Lung (tissue), 12 donors: ENCODE data around the gene DPM3. TPM values are rescaled to one million over a fixed set of nuclear protein-coding genes. Genes with fewer than 3 reads are reported as not detected.

Experiments
- ATAC-seq: fragments of 200-7000 bp; cut with Tn5 transposase; one replicate; pipeline ENCODE4 v1.9.1; 2020; ENCODE audit warnings: moderate number of reproducible peaks; ENCODE audit not compliant: insufficient read depth, low FRiP score
- DNase-seq, 3 donors: peaks; one replicate each; pipeline ENCODE4 v3.0.0-alpha.2; 2013 to 2017
- H3K27ac ChIP-seq, 2 donors: one replicate each; pipeline ENCODE4 v1.5.1; 2013; ENCODE audit warnings: mild to moderate bottlenecking in 2 of 2, moderate library complexity in 2 of 2, control low read depth in 1 of 2, inconsistent platforms in 1 of 2, low read depth in 1 of 2, low read length in 1 of 2
- H3K27me3 ChIP-seq, 3 donors: one replicate each; pipeline ENCODE4 v1.5.1; 2013; ENCODE audit warnings: low read length in 2 of 3; ENCODE audit not compliant: control insufficient read depth in 3 of 3, insufficient read depth in 3 of 3
- H3K36me3 ChIP-seq, 4 donors: one replicate each; pipeline ENCODE4 v1.5.1; 2013; ENCODE audit warnings: low read length in 4 of 4, mild to moderate bottlenecking in 1 of 4, moderate library complexity in 1 of 4; ENCODE audit not compliant: control insufficient read depth in 4 of 4, insufficient read depth in 4 of 4
- H3K4me1 ChIP-seq, 5 donors: one replicate each; pipeline ENCODE4 v1.5.1; 2013; ENCODE audit warnings: low read length in 5 of 5, mild to moderate bottlenecking in 2 of 5, moderate library complexity in 1 of 5; ENCODE audit not compliant: control insufficient read depth in 5 of 5, insufficient read depth in 5 of 5
- H3K4me3 ChIP-seq: one replicate; pipeline ENCODE4 v1.5.1; 2013; ENCODE audit warnings: mild to moderate bottlenecking, control low read depth, moderate library complexity
- H3K9ac ChIP-seq, 2 donors: one replicate each; pipeline ENCODE4 v1.5.1; 2013; ENCODE audit warnings: low read length in 2 of 2, control low read depth in 1 of 2; ENCODE audit not compliant: insufficient read depth in 1 of 2
- H3K9me3 ChIP-seq, 4 donors: one replicate each; pipeline ENCODE4 v1.5.1; 2013; ENCODE audit warnings: low read length in 3 of 4, mild to moderate bottlenecking in 1 of 4, moderate library complexity in 1 of 4; ENCODE audit not compliant: control insufficient read depth in 4 of 4, insufficient read depth in 3 of 4
- CTCF ChIP-seq: IDR thresholded peaks from 2 replicates; pipeline ENCODE4 v1.5.1; 2012; ENCODE audit warnings: mild to moderate bottlenecking; ENCODE audit errors: control extremely low read depth, extremely low read depth
- WGBS, 2 donors: extraction: QIAGEN DNeasy Blood & Tissue Kit; methylation state at CpG; one replicate each; pipeline ENCODE4 v1.1.7; 2013; 5-methylcytosine and 5-hydroxymethylcytosine counted together
- polyA plus RNA-seq, 2 donors: library from polyadenylated mRNA; stranded (reverse); fragments of 200-250 nt; gene quantifications; one replicate each; pipeline ENCODE4 v1.2.1, GENCODE V29; 2013
- total RNA-seq, 2 donors: library from RNA; depleted of rRNA in 1 of 2; stranded (reverse); fragments of >200 nt in 1 of 2; gene quantifications; one replicate each; pipeline ENCODE4 v1.2.1, GENCODE V29; 2014 to 2021
- donor health status: control.
- donor health status: control.
- donor health status: Bipolar disorder and iron deficiency.
- donor health status: healthy.
- donor health status: DM: yes; HTN: yes; CAD: no.

The DPM3 gene
- total and polyA plus RNA-seq, 4 donors, result 33.7 to 491 (median 133) TPM

- H3K9me3 ChIP-seq, result peaks cover 0 to 2% (median 0%) of the 10 kb centered on the region in 4 donors
- DNase-seq (peak; percentile 62 to 77 (median 71)), ATAC-seq (peak; percentile 43)
- peaks cover 0 to 32% (median 29%) of the 10 kb centered on the region in 3 donors for H3K27me3 ChIP-seq
- H3K4me1 ChIP-seq, result peaks cover 0 to 48% (median 22%) of the 10 kb centered on the region in 5 donors
- peak overlapping the region in 1 of 2 donors; percentile 5 for H3K9ac ChIP-seq
- WGBS, 2 donors, result 5 to 11% methylated on average over 27 to 32 of the region's 32 CpGs
- peak overlapping the region; percentile 36 to 93 for H3K27ac ChIP-seq
- no peak for TF ChIP-seq CTCF
- peaks cover 0 to 5% (median 0%) of the 10 kb centered on the region in 4 donors for H3K36me3 ChIP-seq
- H3K4me3 ChIP-seq, result peak overlapping the region; percentile 29
These were observed 13.7 kb downstream of the DPM3 start for GRCh38 chr1:155126556-155127104.

GRCh38 chr1:155125946-155126555, 14.3 kb downstream of the DPM3 start:
- H3K4me3 ChIP-seq, result peak overlapping the region; percentile 16
- no peak overlapping the region for H3K9ac ChIP-seq
- peak; percentile 46 to 59 (median 57) for DNase-seq
- no peak for ATAC-seq
- H3K9me3 ChIP-seq, result peaks cover 0 to 2% (median 0%) of the 10 kb centered on the region in 4 donors
- TF ChIP-seq CTCF, result no peak
- peaks cover 0 to under 1% (median 0%) of the 10 kb centered on the region in 4 donors for H3K36me3 ChIP-seq
- WGBS, 2 donors, result 33 to 56% methylated on average over 52 to 53 of the region's 53 CpGs
- H3K27ac ChIP-seq, result peak overlapping the region; percentile 36 to 93
- H3K27me3 ChIP-seq, result peaks cover 0 to 32% (median 29%) of the 10 kb centered on the region in 3 donors
- H3K4me1 ChIP-seq, result peaks cover 0 to 44% (median 23%) of the 10 kb centered on the region in 5 donors

GRCh38 chr1:155125511-155125945, 14.8 kb downstream of the DPM3 start:
- 70 to 84% methylated on average over 11 of the region's 11 CpGs for WGBS, 2 donors
- Histone ChIP-seq H3K27ac (peak overlapping the region in 1 of 2 donors; percentile 93), H3K27me3 (peaks cover 0 to 32% (median 29%) of the 10 kb centered on the region in 3 donors), H3K9me3 (peaks cover 0 to 4% (median 0%) of the 10 kb centered on the region in 4 donors), H3K36me3 (no peaks in the 10 kb centered on the region), H3K9ac (no peak overlapping the region), H3K4me3 (no peak overlapping the region), H3K4me1 (peaks cover 0 to 41% (median 24%) of the 10 kb centered on the region in 5 donors)
- DNase-seq (no peak), ATAC-seq (no peak)
- TF ChIP-seq CTCF, result no peak
